ENCODE measurements around the gene SLC25A47.
"Not testable (repeated sequence)": the region's sequence is repeated elsewhere in the genome, so short reads cannot be mapped to it uniquely, and the experiment has no call there.

SLC25A47 gene

GRCh38 chr14:100306101-100306997 lies 16.8 kb upstream of the SLC25A47 start, which contains the start of gene SLC25A29:
Gene SLC25A29 (minus strand): TSS chr14:100306444. CDS start chr14:100306232, 212 bp downstream.
- peak; percentile 92 for DNase-seq

- peak; percentile 48 for DNase-seq
These were observed 16.0 kb upstream of the SLC25A47 start for GRCh38 chr14:100306998-100307765.

GRCh38 chr14:100307766-100308426 lies 15.2 kb upstream of the SLC25A47 start:
- no peak for DNase-seq

GRCh38 chr14:100308427-100308792 lies 14.7 kb upstream of the SLC25A47 start:
- not testable (repeated sequence) for DNase-seq

GRCh38 chr14:100309028-100309737 lies 14.0 kb upstream of the SLC25A47 start:
- DNase-seq, result no peak

- peak; percentile 50 for DNase-seq
These were observed 10.8 kb upstream of the SLC25A47 start for GRCh38 chr14:100312110-100312876.

GRCh38 chr14:100312877-100313400 lies 10.2 kb upstream of the SLC25A47 start:
- DNase-seq, result no peak

GRCh38 chr14:100313464-100314230 lies 9.5 kb upstream of the SLC25A47 start:
- no peak for DNase-seq

GRCh38 chr14:100314724-100315123 lies 8.4 kb upstream of the SLC25A47 start:
- DNase-seq, result no peak

GRCh38 chr14:100317389-100317788 lies 5.8 kb upstream of the SLC25A47 start:
- no peak for DNase-seq

GRCh38 chr14:100317912-100318808 lies 5.0 kb upstream of the SLC25A47 start:
- DNase-seq, result peak; percentile 71

GRCh38 chr14:100320157-100320856 lies 2.8 kb upstream of the SLC25A47 start:
- DNase-seq, result no peak

GRCh38 chr14:100321473-100322137 lies 1.5 kb upstream of the SLC25A47 start:
- DNase-seq, result no peak

GRCh38 chr14:100322138-100322957 lies 791 bp upstream of the SLC25A47 start:
- DNase-seq, result no peak

GRCh38 chr14:100323942-100324307 lies 786 bp downstream of the SLC25A47 start:
- no peak for DNase-seq

- no peak for DNase-seq
These were observed 2.1 kb downstream of the SLC25A47 start for GRCh38 chr14:100325231-100325632.

- no peak for DNase-seq
These were observed 2.8 kb downstream of the SLC25A47 start for GRCh38 chr14:100325958-100326357.

GRCh38 chr14:100327128-100327527 lies 4.0 kb downstream of the SLC25A47 start:
- no peak for DNase-seq

Measured in suppressor macrophage treated with lipopolysaccharide for 4 hours (primary cell).